Smooth muscle cell (in vitro differentiated cells): Measurements from ENCODE around the gene KRT20. TPM values are rescaled to one million over a fixed set of nuclear protein-coding genes. Genes with fewer than 3 reads are reported as not detected.

Experiments used
- DNase-seq: peaks from one replicate; lab custom pipeline; 2025; ENCODE audit not compliant: unreplicated experiment; lab: John Stamatoyannopoulos, UW
- H2AFZ ChIP-seq: fragments of 200-600 bp; sonication (generic); 2 replicates; pipeline ENCODE4 v1.6.0; 2016; ENCODE audit warnings: antibody characterized with exemption, low read depth, mild to moderate bottlenecking
- H3F3A ChIP-seq: fragments of 200-600 bp; sonication (generic); 2 replicates; pipeline ENCODE4 v1.6.0; 2017; ENCODE audit warnings: antibody characterized with exemption, low read depth
- H3K27ac ChIP-seq: fragments of 200-600 bp; sonication (generic); 2 replicates; pipeline ENCODE4 v1.5.1; 2016; ENCODE audit warnings: low read depth, mild to moderate bottlenecking
- H3K27me3 ChIP-seq: fragments of 200-600 bp; sonication (generic); 2 replicates; pipeline ENCODE4 v1.6.1; 2016; ENCODE audit warnings: low read depth, mild to moderate bottlenecking
- H3K36me3 ChIP-seq: fragments of 200-600 bp; sonication (generic); 2 replicates; pipeline ENCODE4 v1.5.1; 2016; ENCODE audit warnings: low read depth
- H3K4me1 ChIP-seq: fragments of 200-600 bp; sonication (generic); 2 replicates; pipeline ENCODE4 v1.5.1; 2016; ENCODE audit warnings: low read depth
- H3K4me2 ChIP-seq: fragments of 200-600 bp; sonication (generic); 2 replicates; pipeline ENCODE4 v1.6.0; 2016; ENCODE audit warnings: mild to moderate bottlenecking
- H3K4me3 ChIP-seq: fragments of 200-600 bp; sonication (generic); 2 replicates; pipeline ENCODE4 v1.5.1; 2016; ENCODE audit warnings: mild to moderate bottlenecking
- H3K79me2 ChIP-seq: fragments of 200-600 bp; sonication (generic); 2 replicates; pipeline ENCODE4 v1.6.0; 2016; ENCODE audit warnings: low read depth, mild to moderate bottlenecking
- H3K9ac ChIP-seq: fragments of 200-600 bp; sonication (generic); 2 replicates; pipeline ENCODE4 v1.6.0; 2016; ENCODE audit warnings: low read depth
- H3K9me3 ChIP-seq: fragments of 200-600 bp; sonication (generic); replicated peaks from 2 replicates; pipeline ENCODE4 v1.5.1; 2016; ENCODE audit warnings: low read depth
- H4K20me1 ChIP-seq: fragments of 200-600 bp; sonication (generic); 2 replicates; pipeline ENCODE4 v1.6.0; 2016; ENCODE audit warnings: low read depth
- CTCF ChIP-seq: fragments of 200-600 bp; sonication (generic); IDR thresholded peaks from 2 replicates; pipeline ENCODE4 v1.5.1; 2017; ENCODE audit warnings: borderline replicate concordance, mild to moderate bottlenecking, antibody characterized with exemption; ENCODE audit not compliant: insufficient read depth, poor library complexity, severe bottlenecking
- WGBS: methylation state at CpG from one replicate; pipeline ENCODE4 v1.1.7; 2016; ENCODE audit warnings: low lambda C conversion rate; 5-methylcytosine and 5-hydroxymethylcytosine counted together
- polyA plus RNA-seq: library from polyadenylated mRNA; unstranded; fragments of >200 nt; fragmentation: Nextera tagmentation; extraction: Ambion mirVana; gene quantifications from 2 replicates; pipeline ENCODE4 v1.2.1, GENCODE V29; 2016
- total RNA-seq: library from RNA; depleted of rRNA; stranded (reverse); fragments of >200 nt; gene quantifications from 2 replicates; pipeline ENCODE4 v1.2.3, GENCODE V29; 2014

KRT20 gene
- total and polyA plus RNA-seq, 2 experiments from 2014 or later = not detected

DNA sequence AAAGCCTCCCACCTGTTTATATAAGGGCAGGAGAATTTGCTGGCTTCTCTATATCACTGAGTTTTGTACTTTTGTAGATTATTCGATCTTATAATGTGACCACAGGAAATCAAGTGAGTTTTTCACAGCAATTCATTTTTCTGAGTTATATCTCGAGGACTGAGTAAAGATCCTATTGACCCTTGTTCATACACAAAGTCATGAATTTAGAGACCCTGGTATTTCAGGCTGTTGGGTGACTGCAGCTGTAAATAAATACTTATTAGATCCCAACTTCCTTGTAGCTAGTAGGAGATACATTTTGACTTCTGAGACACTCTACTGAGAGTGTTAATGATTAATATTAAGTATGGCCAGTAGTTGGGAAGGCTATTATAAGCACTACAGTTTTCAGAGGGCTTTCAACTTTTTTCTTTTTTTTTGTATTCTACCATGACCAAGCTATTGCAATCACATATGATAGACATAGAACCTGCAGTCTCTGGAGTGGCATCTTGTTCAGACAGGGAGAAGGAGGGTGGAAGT lies 3.2 kb upstream of the KRT20 start:
- Histone ChIP-seq H3K9me3 (no peaks in the 10 kb centered on the region), H3F3A (no peaks in the 10 kb centered on the region), H2AFZ (no peak overlapping the region), H3K36me3 (no peaks in the 10 kb centered on the region), H4K20me1 (no peaks in the 10 kb centered on the region), H3K4me3 (no peak overlapping the region), H3K79me2 (no peaks in the 10 kb centered on the region), H3K27ac (no peak overlapping the region), H3K9ac (no peak overlapping the region), H3K4me2 (no peak overlapping the region), H3K4me1 (no peaks in the 10 kb centered on the region), H3K27me3 (peaks cover 29% of the 10 kb centered on the region)
- DNase-seq = no peak
- TF ChIP-seq CTCF = no peak
- 83% methylated on average over 2 of the region's 2 CpGs for WGBS

DNA sequence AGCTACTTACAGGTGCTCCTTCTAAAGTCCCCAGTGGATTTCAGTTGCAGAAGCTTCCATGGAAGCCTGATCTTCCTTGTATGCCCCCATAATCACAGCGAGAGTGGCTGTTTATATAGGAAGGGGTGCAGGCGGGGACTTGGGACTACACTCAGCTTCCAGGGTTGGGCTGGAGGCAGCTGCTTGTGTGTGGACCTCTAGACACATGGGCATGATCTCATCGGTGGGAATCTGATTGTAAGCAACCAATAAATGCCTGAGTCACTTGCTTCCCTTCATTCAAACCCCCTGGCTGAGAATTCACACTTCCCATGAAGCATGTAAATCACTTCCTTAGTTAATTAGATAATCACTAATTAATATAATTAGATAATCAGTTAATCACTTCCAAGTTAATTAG lies 1.0 kb upstream of the KRT20 start:
- Histone ChIP-seq H3K27me3 (peaks cover 29% of the 10 kb centered on the region), H3K36me3 (no peaks in the 10 kb centered on the region), H3K4me2 (no peak overlapping the region), H4K20me1 (no peaks in the 10 kb centered on the region), H3F3A (no peaks in the 10 kb centered on the region), H3K79me2 (no peaks in the 10 kb centered on the region), H2AFZ (no peak overlapping the region), H3K9me3 (no peaks in the 10 kb centered on the region), H3K4me1 (no peaks in the 10 kb centered on the region), H3K4me3 (no peak overlapping the region), H3K27ac (no peak overlapping the region), H3K9ac (no peak overlapping the region)
- no peak for DNase-seq
- TF ChIP-seq CTCF = no peak
- WGBS = 62% methylated on average over 3 of the region's 3 CpGs

- Histone ChIP-seq H3K27ac (no peak overlapping the region), H3K79me2 (no peaks in the 10 kb centered on the region), H3F3A (no peaks in the 10 kb centered on the region), H3K4me3 (no peak overlapping the region), H3K36me3 (no peaks in the 10 kb centered on the region), H2AFZ (no peak overlapping the region), H3K4me2 (no peak overlapping the region), H3K9me3 (no peaks in the 10 kb centered on the region), H3K27me3 (peaks cover 10% of the 10 kb centered on the region), H4K20me1 (no peaks in the 10 kb centered on the region), H3K9ac (no peak overlapping the region), H3K4me1 (no peaks in the 10 kb centered on the region)
- TF ChIP-seq CTCF = no peak
- 91% methylated on average over 7 of the region's 7 CpGs for WGBS
- DNase-seq = no peak
Observed at GRCh38 chr17:40883626-40884334, 1.3 kb downstream of the KRT20 start.

DNA sequence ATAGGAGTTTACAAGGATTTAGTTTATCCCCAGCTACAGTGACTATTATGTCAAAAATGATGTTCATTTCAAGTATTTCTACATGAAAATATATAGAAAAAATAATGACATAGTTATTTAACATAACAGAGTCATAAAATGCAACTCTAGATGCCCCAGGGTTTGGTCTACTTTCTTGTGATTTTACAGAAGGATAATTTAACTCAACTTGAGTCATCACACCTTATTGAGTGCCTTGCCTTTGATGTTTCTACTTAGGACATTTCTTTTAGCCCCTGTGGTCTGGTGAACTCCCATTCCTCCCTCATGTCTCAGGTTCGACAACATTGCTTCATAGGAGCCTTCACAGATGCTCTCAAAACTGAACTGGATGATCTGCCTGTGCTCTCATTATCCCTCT lies 2.0 kb downstream of the KRT20 start:
- H3F3A ChIP-seq = no peaks in the 10 kb centered on the region
- H3K4me1 ChIP-seq = no peaks in the 10 kb centered on the region
- no peak for DNase-seq
- 77% methylated on average over 1 of the region's 1 CpG for WGBS
- no peak overlapping the region for H3K27ac ChIP-seq
- H3K4me2 ChIP-seq = no peak overlapping the region
- no peaks in the 10 kb centered on the region for H3K36me3 ChIP-seq
- no peak overlapping the region for H2AFZ ChIP-seq
- H3K79me2 ChIP-seq = no peaks in the 10 kb centered on the region
- H3K27me3 ChIP-seq = peaks cover 2% of the 10 kb centered on the region
- H3K9me3 ChIP-seq = no peaks in the 10 kb centered on the region
- no peaks in the 10 kb centered on the region for H4K20me1 ChIP-seq
- H3K4me3 ChIP-seq = no peak overlapping the region
- TF ChIP-seq CTCF = no peak
- H3K9ac ChIP-seq = no peak overlapping the region
